ENCODE results near the gene ZNF609.
A peak's percentile ranks its signal among the peaks of the same experiment; 100 is the strongest.

ZNF609 gene

DNA sequence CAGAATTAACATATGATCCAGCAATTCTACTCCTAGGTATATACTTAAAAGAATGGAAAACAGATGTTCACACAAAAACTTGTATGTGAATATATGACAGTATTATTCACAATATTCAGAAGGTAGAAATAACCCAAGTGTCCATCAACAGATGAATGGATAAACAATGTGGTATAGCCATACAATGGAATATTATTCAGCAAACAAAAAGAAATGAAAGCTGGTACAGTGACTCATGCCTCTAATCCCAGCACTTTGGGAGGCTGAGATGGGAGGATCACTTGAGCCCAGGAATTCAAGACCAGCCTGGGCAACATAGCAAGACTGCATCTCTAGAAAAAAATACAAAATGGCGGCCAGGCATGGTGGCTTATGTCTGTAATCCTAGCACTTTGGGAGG is 185.6 kb downstream of the ZNF609 start:
- DNase-seq (ENCODE audit: low read depth): no peak

DNA sequence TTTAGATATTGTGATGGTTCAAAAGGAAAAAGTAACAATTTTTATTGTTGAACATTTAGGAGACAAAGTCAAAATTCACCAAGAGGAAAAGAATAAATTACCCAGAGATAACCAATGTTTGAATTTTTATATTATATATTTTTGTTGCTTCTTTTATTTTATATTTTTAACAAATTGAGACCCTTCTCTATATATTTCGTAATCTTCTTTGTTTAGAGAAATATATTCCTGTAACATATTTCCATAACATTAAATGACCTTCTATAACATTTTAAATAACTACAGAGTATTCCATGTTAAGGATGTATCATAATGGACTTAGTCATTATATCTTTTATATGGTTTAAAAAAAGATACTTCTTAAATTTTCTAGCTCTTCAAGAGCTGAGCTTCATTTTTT is 187.0 kb downstream of the ZNF609 start:
- no peak for DNase-seq (ENCODE audit: low read depth)

DNA sequence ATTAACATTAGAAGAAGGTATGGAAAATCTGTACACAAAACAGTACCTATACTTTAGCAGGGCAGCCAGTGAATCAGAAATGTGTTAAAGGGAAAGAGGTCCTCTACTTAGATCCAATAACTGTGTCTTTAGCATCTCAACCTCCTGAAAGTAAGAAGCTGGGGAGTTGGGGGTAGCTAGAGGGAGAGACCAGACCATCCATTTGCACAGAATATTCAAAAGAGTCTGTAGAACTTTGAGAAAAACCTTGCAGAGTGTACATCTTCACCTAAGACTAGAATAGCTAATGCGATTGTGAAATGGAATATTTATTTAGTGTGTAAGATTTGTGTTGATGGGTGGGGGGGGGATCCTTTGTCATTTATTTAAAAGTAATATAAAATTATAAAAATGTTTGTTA is 190.2 kb downstream of the ZNF609 start:
- no peak for DNase-seq (ENCODE audit: low read depth)

DNA sequence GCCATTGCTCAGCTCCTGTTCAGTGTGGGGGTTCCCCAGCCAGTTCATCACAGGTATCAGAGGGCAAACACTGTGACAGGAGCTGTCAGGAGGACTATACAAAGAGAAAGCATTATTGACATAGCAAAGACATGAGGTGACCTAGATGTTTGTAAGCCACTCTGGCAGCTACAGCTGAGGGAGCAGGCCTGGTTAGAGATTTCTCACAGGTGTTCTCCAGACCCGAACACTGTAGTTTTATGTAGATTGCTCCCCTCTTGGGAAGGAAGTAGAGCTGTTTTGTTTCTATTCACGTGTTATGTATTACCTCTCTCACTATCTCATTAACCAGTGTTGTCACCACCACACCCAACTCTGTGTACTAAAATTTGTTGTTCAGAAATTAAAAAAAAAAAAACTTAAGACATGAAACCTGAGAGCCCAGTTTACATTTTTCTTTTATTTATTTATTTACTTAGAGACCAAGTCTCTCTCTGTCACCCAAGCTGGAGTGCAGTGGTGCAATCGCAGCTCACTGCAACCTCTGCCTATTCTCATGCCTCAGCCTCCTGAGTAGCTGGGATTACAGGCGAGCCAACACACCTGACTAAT is 191.3 kb downstream of the ZNF609 start:
- peak; percentile 26 for DNase-seq (ENCODE audit: low read depth)

DNA sequence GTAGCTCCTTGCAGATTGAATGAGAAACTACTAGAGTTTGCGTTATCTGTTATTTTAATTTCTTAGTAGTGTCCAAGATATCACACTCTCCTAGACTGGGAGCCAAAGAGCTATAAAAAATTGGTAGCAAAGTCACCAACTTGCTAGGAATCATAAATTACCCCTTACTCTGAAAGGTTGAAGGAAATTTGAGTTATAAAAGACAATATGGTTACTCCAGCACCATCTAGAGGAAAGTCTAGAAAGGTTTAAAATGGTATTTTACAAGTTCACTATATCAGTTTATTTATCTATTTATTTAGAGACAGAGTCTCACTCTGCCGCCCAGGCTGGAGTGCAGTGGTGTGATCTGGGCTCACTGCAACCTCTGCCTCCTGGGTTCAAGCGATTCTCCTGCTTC is 193.4 kb downstream of the ZNF609 start:
- DNase-seq (ENCODE audit: low read depth): no peak

DNA sequence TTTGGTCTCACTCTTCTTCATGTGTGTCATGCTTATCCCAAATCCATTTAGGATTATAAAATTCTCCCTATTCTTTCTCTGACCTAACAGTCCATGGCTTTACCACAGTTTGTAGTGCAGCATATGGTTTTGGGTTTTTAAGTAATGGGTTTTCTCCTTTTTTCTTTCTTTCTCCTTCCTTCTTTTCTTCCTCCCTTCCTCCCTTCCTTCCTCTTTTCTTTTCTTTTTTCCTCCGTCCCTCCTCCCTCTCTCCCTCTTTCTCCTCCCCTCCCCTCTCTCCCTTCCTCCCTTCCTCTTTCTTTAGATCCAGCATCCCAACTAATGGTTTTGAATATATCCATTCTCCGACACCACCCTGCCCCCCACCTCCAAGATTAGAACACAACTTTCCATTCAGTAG is 196.1 kb downstream of the ZNF609 start:
- DNase-seq (ENCODE audit: low read depth): no peak

DNA sequence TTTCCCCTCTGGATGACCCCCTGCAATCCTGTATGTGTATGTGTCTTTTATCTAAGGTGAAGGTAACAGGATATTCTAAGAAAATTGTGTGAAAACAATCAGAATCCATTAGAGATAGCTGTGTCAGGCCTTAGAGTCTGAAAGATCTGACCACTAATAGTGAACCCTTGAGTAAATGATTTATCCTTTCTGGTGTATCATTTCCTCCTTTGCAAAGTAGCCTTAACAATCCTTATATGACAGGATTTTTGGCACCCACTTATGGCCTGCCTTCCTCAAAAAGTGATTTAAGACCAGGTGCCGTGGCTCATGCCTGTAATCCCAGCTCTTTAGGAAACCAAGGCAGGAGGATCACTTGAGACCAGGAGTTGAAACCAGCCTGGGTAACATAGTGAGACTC is 204.8 kb downstream of the ZNF609 start:
- no peak for DNase-seq (ENCODE audit: low read depth)

DNA sequence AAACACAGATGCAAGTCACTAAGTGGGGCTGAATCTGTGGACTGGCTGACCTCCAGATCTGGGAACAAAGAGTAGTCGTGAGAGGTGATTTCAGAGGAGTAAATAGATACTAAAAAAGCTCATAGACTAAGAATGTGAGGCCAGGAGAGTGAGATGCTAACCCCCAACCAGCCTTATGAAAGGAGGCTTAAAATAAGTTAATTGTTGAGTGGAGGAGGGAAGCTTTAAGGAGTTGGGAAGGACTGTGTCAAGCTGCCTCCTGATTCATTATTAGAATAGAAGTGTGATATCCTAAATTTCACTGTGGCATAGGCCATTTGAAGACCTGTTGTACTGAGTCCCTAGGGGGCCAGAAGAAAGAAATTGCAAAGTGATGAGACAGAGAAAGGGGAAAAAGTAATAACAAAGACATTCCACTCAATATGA is 207.4 kb downstream of the ZNF609 start:
- no peak for DNase-seq (ENCODE audit: low read depth)

DNA sequence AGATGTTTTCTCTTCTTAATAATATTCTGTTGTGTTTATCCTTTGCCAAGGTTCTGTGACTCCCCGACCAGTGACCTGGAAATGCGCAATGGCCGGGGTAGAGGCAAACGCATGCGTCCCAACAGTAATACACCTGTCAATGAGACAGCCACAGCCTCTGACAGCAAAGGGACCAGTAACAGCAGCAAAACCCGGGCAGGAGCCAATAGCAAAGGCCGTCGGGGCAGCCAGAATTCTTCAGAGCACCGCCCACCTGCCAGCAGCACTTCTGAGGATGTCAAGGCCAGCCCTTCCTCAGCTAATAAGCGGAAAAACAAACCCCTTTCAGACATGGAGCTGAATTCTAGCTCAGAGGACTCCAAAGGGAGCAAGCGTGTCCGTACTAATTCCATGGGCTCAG is 213.5 kb downstream of the ZNF609 start:
- DNase-seq (ENCODE audit: low read depth): no peak

DNA sequence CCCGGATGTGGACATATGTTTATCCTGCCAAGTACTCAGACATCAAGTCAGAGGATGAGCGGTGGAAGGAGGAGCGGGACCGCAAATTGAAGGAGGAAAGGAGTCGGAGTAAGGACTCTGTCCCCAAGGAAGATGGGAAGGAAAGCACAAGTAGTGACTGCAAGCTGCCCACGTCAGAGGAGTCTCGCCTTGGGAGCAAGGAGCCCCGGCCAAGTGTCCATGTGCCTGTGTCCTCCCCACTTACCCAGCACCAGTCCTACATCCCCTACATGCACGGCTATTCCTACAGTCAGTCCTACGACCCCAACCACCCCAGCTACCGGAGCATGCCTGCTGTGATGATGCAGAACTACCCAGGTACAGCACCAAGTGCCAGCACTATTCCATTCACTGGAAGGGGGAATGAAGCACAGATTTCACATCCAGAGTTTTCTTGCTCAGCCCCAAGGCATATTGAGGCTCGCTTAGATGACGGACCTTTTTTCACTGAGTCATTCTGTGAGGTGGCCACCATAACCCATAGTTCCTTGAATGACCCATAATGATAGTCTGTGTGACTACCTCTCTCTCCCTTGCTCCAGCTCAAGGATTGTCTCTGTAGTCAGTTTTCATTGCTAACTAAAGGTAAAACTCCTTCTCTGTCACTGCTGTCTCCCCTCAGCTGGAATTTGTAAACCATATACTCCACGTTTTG is 217.9 kb downstream of the ZNF609 start:
- DNase-seq (ENCODE audit: low read depth): no peak

DNA sequence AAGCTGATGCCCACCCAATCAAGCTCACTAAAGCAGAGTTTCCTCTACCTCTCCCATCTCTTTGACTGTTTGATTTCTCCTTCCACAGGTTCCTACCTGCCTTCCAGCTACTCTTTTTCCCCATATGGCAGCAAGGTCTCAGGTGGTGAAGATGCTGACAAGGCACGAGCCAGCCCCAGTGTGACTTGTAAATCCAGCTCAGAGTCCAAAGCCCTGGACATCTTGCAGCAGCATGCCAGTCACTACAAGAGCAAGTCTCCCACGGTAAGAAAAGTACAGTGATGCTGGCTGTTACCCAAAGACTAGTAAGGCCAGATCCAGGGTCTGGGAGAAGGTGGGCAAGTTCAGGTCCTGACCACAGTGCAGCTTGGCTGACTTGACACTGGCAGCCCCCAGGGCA is 219.7 kb downstream of the ZNF609 start:
- DNase-seq (ENCODE audit: low read depth): no peak

DNA sequence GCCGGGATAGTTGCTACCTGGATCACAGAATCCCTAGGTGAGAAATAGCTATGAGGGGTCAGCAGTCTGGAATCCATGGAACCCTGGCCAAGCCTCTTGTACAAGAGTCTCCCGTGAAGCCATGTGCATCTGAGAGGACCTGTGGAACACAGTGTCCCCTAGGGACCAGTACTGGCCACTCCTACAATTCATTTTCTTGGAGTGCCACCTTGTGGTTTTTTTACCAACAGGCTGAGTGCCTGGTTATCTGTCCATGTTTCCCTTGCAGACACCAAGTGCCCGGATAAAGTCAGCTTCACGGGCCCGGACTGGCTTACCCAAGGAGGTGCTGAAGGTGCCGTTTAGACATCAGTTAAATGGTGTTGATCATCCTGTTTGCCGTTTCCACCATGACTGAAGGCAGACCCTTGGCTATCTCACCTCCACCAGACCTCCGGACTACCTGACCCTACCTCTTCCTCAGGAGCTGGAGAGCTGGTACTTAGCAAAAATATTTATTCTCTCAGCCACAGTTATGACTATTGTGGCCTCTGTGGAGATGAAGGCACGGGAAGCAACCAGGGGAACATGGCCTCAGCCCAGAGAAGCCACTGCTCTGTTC is 221.1 kb downstream of the ZNF609 start:
- no peak for DNase-seq (ENCODE audit: low read depth)

DNA sequence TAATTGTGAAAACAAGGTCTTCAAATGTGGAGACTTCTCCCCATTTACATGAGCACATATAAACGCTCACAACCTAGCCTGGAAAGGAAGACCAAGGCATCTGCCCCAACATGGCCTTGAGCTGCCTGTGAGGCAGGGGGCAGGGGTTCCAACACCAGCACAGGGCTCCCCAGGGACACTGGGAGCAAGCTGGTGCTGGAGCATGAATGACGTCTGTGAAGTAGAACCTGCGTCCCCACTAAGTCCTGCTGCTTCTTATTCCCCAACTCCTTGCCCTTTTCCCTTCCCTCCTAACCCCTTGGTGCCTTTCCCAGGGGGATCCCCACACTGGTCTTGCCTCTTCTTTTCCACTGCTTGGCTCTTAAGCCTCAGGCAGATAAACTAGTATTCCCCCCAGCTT is 221.9 kb downstream of the ZNF609 start:
- no peak for DNase-seq (ENCODE audit: low read depth)

DNA sequence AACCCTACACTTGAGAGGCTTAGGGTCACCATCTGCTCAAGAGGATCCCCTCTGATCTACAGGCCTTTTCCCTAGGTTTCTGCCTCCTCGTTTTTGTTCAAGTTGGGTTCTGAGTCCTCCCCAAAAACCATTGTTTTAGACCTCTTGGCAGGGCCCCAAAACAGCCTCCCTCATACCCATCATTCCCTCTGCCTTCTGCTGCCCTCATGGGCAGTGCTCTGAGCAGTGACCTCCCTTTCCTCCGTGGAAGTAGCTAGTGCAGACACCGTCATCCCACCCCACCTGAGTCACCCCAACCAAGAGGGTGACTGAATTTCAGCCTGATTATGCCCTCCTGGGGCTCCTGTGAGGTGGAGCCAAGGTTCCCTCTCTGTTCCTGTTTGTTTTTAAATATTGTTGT is 223.0 kb downstream of the ZNF609 start:
- DNase-seq (ENCODE audit: low read depth): no peak

DNA sequence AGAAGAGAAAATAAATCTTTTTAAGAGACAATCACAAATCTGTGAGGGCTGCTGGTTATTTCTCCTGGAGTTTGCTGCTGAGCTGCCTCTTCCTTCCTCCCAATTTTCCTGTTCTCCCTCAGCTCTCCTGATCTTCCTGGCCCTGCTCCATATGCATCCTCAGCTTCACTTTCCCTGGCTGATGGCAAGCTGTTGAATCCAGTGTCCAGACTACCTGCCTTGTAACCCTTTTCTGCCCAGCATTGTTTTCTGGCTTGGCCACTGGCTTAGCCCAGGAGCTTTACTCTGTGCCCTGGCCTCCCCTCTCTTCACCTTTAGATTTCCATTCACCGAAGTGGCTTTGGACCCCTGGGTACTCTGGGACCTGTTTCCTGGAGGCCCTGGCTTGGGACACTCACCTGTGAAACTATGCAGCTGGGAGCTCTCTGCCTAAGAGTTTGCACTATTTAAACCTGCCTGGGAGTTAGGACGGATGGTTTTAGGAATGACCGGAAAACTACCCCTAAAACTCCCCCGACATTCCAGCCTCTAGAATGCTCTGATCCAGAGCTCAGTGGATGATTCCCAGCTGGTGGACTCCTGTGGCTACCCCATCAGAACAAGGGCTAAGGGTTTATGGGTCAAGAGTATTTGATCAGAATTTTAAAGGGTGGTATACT is 225.0 kb downstream of the ZNF609 start:
- no peak for DNase-seq (ENCODE audit: low read depth)

DNA sequence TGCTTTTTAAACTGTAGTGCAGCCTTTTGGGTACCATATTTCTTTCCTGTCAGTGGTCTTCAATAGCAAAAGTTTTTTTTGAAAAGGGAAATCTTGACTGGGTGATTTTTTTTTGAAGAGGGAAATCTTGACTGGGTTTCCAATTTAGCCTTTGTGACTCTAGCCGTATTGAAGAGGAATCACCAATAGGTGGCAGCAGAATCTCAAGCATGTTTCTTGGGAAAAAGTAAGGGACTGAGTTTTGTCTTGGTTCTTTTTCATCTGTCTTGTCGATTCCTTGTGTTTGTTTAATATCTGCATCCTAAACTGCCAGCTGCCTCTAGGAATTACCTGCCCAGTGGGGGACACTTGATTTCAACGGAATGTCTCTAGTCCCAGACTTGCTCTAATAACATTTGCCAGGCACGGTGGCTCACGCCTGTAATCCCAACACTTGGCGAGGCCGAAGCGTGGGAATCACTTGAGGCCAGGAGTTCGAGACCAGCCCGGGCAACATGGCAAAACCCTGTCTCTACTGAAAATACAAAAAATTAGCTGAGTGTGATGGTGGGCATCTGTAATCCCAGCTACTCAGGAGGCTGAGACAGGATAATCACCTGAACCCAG is 225.9 kb downstream of the ZNF609 start:
- no peak for DNase-seq (ENCODE audit: low read depth)

DNA sequence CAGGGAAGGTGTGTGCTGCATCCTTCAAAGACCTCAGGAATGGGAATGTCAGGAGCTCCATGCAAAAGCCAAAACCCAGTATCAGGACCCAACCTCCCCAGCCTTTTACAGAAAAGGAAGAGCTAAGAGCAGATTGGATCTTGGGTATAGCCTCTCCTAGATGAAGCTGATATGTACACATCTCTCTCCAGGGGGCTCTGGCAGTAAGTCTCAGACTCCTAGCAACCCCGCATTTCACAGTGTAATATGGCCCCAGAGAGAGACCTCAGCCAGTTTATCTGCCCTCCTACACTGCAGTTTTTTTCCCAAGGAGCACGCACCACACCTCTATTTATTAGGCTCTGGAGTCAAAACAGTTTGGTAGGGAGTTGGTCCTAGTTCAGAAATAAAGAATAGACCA is 226.8 kb downstream of the ZNF609 start:
- no peak for DNase-seq (ENCODE audit: low read depth)

DNA sequence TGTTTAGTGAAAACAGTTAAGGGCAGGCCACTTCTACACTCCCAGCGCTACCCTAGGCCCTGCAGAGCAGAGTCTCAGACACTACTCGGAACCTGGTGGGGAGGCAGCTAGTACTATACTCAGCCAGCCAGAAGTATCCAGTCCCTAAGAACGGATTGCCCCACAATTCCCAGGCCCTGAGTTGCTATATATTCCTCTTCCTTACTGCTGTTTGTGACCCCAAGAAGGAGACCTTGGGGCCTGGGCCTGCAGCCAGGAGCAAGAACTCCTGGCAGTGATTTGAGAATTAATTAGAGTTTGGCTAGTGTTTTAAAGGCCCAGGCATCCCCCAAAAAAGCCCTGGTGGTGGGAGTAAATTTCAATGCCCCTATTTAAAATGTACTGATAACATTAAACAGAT is 227.3 kb downstream of the ZNF609 start:
- no peak for DNase-seq (ENCODE audit: low read depth)

DNA sequence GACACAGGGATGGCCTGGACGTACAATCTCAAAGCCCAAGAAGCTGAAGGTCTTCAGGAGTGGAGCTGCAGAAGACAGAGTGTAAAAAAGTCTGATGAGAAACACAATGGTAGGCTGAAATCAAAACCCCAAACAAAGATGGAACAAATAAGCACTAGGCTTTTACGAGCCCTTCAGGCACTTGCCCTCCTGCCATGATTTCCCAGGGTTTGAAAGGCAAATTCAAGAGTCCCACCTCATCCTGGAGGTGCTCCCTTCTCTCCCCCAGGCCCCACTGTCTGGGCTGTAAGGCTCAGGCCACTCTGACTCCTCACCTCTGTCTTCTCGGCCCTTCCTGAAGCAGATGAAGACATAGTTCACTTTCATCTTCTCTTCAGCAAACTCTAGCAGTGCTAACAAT is 228.4 kb downstream of the ZNF609 start:
- no peak for DNase-seq (ENCODE audit: low read depth)

DNA sequence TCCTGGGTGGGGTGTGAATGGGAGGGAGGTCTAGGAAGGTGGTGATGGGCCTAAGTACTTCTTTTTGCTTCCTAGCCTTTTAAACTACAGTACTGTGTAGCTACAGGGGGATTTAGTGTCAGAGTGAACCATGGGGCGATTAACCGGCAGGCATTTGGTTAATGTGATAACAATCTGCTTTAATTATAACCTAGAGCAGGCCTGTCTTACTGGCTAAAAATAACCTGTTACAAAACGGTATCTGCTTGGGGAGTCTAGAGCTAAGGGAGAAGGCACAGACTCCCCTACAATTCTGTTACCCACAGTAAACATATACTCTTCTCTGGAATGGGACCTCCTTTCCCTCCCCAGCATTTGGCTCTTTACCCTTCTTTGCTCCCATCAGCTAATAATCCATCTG is 229.6 kb downstream of the ZNF609 start:
- no peak for DNase-seq (ENCODE audit: low read depth)

DNA sequence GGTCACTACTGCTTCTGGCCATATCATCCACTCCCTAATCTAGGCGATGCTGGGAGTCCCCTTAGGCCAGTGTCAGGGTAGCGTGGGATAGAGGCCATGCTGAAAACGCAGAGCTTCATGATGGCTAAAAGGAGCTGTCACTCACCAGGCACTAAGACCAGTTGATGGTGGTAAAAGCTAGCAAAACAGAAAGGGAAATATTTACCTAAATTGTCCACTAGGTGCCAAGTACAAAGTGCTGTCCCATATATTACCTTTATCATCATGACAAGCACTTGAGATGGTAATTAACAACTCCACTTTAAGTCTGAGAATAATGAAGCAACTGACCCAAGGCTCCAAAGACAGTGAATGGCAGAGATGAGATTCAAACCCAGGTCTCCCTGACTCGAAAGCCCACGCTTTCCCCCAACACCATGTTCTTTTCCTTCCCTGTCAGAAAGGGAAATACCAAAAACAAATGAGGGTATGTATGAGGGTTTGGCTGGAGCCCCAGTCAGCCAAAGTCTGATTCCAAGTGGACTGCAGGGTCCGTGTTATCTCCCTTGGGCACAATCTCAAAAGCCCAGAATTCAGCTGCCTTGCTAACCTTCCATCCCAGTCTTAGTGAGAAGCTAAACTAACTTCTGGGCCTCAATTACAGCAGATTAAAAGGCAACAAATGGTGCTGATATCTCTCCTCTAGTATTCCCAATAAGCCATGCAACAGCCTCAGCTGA is 230.4 kb downstream of the ZNF609 start:
- DNase-seq (ENCODE audit: low read depth): no peak

DNA sequence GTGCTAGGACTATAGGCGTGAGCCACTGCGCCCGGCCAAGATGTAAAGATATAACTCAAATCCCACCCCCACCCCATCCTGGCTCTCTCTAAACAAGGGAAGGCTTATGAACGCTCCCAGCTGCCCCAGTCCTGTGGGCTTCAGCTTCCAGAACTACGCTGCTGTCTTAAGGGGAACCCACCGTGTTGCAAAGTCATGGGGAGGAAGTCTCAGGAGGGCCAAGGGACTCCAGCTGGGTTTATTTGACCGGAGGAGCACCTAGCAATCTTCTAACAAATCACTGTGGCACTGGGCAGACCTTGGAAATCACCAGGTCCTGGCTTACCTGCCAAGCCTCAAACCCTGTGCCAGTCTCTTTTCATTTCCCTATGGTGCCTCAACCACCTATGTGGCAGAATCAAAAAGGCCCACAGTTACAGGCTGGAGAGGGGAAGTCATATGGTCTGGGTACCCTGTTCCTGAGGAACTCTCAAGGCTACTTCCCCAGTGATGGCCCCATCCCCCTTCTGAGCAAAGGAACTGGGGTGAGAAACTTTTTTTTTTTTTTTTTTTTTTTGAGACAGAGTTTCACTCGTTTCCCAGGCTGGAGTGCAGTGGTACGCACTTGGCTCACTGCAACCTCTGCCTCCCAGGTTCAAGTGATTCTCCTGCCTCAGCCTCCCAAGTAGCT is 231.7 kb downstream of the ZNF609 start:
- no peak for DNase-seq (ENCODE audit: low read depth)

Measured in activated T-cell treated with anti-CD3 and anti-CD28 coated beads for 24 hours (primary cell).